Bronchial epithelial cell (primary cell): ENCODE results near the gene ITSN1. TPM values are rescaled to one million over a fixed set of nuclear protein-coding genes. Genes with fewer than 3 reads are reported as not detected.

Experiments
- DNase-seq: peaks from one replicate; pipeline ENCODE4 v3.0.0-alpha.2; 2010; ENCODE audit warnings: low read depth
- FAIRE-seq: peaks from 2 replicates; lab custom pipeline; 2011; peaks lifted over from hg19 to GRCh38; lab: Jason Lieb, UNC
- H3K27me3 ChIP-seq: 2 replicates; pipeline ENCODE4 v1.5.1; 2011; ENCODE audit warnings: low read length; ENCODE audit not compliant: control insufficient read depth, insufficient read depth
- H3K36me3 ChIP-seq: 2 replicates; pipeline ENCODE4 v1.5.1; 2011; ENCODE audit warnings: low read length; ENCODE audit not compliant: control insufficient read depth, insufficient read depth
- H3K4me3 ChIP-seq: 2 replicates; pipeline ENCODE4 v1.5.1; 2011; ENCODE audit warnings: mild to moderate bottlenecking, low read depth, low read length, control low read depth
- total RNA-seq: library from RNA; depleted of rRNA; stranded (reverse); fragments of >200 nt; gene quantifications from 2 replicates; pipeline ENCODE4 v1.2.1, GENCODE V29; 2014
- TF ChIP-seq, protein P1 (sequence below): IDR thresholded peaks from 2 replicates; pipeline ENCODE4 v1.5.1; 2011; ENCODE audit warnings: mild to moderate bottlenecking, moderate library complexity, low read length, control low read depth, inconsistent platforms; ENCODE audit not compliant: insufficient read depth, severe bottlenecking

The ITSN1 gene
- total RNA-seq, 1 donor from 2014 or later = 15.0 TPM

DNA sequence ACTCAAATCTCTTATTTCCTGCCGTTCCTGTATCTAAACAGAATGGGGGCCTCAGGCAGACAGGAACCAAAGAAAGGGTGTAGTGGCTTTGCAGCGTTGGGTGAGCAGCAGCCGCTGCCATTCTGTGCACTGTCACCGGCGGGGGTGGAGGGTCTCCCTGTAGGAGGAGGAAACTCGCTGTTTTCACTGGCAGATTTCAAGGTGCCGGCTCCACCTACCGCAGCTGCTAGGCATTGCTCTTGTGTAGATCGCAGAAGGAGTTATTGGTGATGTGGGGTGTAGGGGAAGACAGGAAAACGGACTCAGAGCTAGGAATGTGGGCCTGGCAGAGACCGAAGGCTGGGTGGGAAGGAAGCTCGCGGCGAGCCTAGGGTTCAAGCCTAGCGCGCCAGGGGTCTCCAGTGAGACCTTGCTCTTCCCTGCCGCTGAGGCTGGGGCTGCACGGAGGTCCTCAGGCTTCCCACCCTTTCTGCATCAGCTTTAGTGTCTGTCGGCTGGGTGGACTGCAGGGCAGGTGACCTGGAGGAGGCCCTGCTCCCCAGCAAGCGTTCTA, 252.5 kb downstream of the ITSN1 start:
- Histone ChIP-seq H3K36me3 (no peaks in the 10 kb centered on the region), H3K4me3 (no peak overlapping the region), H3K27me3 (no peaks in the 10 kb centered on the region)
- peak; percentile 75 for DNase-seq
- no peak for FAIRE-seq
- TF ChIP-seq, protein P1, sequence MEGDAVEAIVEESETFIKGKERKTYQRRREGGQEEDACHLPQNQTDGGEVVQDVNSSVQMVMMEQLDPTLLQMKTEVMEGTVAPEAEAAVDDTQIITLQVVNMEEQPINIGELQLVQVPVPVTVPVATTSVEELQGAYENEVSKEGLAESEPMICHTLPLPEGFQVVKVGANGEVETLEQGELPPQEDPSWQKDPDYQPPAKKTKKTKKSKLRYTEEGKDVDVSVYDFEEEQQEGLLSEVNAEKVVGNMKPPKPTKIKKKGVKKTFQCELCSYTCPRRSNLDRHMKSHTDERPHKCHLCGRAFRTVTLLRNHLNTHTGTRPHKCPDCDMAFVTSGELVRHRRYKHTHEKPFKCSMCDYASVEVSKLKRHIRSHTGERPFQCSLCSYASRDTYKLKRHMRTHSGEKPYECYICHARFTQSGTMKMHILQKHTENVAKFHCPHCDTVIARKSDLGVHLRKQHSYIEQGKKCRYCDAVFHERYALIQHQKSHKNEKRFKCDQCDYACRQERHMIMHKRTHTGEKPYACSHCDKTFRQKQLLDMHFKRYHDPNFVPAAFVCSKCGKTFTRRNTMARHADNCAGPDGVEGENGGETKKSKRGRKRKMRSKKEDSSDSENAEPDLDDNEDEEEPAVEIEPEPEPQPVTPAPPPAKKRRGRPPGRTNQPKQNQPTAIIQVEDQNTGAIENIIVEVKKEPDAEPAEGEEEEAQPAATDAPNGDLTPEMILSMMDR = peak; percentile 79

DNA sequence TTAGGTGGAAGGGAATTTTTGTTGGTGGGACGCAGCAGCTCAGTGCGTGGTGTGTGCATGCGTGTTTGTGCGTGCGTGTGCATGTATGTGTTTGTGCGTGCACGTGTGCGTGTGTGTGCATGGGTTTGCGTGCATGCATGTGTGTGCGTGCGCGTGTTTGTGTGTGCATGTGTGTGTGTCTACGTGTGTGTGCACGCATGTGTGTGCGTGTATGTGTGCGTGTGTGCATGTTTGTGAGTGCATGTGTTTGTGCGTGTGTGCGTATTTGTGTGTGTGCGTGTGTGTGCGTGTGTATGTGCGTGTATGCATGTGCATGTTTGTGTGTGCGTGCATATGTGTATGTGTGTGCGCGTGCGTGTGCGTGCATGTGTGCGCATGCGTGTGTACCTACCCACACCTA, 253.1 kb downstream of the ITSN1 start:
- Histone ChIP-seq H3K4me3 (no peak overlapping the region), H3K36me3 (no peaks in the 10 kb centered on the region), H3K27me3 (no peaks in the 10 kb centered on the region)
- peak; percentile 96 for FAIRE-seq
- TF ChIP-seq, protein P1 = no peak
- no peak for DNase-seq

DNA sequence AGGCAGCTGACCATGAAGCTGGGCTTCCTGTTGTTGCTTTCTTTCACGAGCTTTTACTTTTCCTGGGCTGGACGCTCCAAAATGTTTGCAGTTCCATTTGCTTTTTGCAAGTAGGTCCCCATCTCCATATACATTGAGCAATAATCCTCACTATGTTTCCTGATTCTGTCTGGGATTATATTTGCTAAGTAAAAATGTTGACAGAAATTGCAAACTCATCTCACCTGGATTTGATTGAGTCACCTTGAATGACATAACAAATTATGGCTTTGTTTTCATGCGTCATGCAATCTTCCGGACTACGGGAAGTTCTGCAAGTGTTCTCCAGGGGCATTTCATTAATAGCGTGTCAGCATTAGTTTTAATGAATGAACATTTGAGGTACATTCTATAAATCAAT, 254.4 kb downstream of the ITSN1 start:
- Histone ChIP-seq H3K27me3 (no peaks in the 10 kb centered on the region), H3K36me3 (no peaks in the 10 kb centered on the region), H3K4me3 (no peak overlapping the region)
- DNase-seq (peak; percentile 63), FAIRE-seq (no peak)
- TF ChIP-seq, protein P1 = no peak

DNA sequence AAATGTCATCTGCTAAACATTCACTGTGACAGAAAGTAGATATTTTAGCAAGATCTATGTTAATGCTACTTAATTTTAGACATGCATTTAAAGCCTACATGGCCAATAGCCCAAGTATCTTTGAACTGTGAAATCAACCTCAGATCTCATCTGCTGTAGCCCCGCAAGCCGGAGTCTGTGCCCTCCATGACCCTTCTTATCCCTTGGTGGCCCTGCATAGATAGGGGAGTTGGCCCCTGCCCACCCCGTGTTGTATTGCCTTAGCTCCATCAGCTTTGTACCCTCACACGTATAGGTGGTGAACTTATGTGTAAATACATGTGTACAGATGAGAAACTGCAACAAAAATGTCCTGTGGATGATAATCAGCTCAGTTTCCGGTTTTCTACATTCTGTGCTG, 254.8 kb downstream of the ITSN1 start:
- no peaks in the 10 kb centered on the region for H3K27me3 ChIP-seq
- no peak overlapping the region for H3K4me3 ChIP-seq
- FAIRE-seq = no peak
- H3K36me3 ChIP-seq = no peaks in the 10 kb centered on the region
- TF ChIP-seq, protein P1 = no peak
- DNase-seq = no peak

DNA sequence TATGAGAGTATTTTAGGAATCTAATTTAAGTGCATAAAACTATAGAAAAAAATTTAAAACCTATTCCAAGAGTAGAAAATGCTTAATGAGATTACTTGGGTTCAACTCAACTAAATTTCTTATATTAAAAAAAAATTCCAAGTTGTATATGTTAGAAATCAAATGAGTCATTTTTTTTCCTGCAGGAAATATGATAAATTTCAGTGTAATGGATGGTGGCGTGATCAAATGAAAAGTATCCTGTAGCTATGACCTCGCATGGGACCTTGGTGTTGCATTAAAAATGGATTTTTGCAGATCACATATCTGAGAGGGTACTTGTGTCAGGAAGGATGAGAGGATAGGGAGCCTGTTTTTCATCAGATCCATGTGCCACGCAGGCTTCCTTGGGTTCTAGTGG, 255.4 kb downstream of the ITSN1 start:
- FAIRE-seq (no peak), DNase-seq (no peak)
- Histone ChIP-seq H3K4me3 (no peak overlapping the region), H3K36me3 (peaks cover under 1% of the 10 kb centered on the region), H3K27me3 (no peaks in the 10 kb centered on the region)
- TF ChIP-seq, protein P1 = no peak

DNA sequence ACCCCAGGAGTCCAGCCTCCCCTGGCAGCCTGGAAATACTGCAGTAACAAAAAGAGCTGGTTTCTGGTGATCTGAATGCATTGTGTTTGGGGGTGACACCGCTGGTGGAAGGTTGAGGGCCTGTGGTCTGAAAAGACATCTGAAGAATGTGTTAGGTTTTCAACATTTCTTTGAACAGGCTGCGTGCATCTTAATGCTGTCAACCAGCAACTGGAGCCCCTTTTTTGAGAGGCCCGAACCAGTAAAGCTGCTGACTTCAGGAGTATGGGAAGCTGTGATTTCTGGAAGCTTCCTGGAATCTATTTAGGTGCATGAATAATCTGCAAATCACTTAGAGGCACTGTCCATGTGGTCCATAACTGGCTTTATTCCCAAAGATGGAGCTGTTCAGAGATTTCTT, 256.3 kb downstream of the ITSN1 start:
- FAIRE-seq (no peak), DNase-seq (no peak)
- TF ChIP-seq, protein P1 = no peak

More for the DNA sequence above, 256.3 kb downstream of the ITSN1 start:
- Histone ChIP-seq H3K36me3 (peaks cover 1% of the 10 kb centered on the region), H3K27me3 (no peaks in the 10 kb centered on the region), H3K4me3 (no peak overlapping the region)
